ENCODE results near the gene PIWIL4.

- TF ChIP-seq, protein P1, sequence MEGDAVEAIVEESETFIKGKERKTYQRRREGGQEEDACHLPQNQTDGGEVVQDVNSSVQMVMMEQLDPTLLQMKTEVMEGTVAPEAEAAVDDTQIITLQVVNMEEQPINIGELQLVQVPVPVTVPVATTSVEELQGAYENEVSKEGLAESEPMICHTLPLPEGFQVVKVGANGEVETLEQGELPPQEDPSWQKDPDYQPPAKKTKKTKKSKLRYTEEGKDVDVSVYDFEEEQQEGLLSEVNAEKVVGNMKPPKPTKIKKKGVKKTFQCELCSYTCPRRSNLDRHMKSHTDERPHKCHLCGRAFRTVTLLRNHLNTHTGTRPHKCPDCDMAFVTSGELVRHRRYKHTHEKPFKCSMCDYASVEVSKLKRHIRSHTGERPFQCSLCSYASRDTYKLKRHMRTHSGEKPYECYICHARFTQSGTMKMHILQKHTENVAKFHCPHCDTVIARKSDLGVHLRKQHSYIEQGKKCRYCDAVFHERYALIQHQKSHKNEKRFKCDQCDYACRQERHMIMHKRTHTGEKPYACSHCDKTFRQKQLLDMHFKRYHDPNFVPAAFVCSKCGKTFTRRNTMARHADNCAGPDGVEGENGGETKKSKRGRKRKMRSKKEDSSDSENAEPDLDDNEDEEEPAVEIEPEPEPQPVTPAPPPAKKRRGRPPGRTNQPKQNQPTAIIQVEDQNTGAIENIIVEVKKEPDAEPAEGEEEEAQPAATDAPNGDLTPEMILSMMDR (IDR thresholded peaks at IDR 0.05) = no peak
- TF ChIP-seq POLR2A (IDR thresholded peaks at IDR 0.05) = no peak
- no peak for TF ChIP-seq POLR2AphosphoS5 (IDR thresholded peaks at IDR 0.05)
Measured at GRCh38 chr11:94664346-94664745, 97.2 kb downstream of the PIWIL4 start.

All from breast epithelium (tissue), 3 donors.